ENCODE results near the gene HADHB. TPM values are rescaled to one million over a fixed set of nuclear protein-coding genes. Genes with fewer than 3 reads are reported as not detected.
"Not testable (repeated sequence)": the region's sequence is repeated elsewhere in the genome, so short reads cannot be mapped to it uniquely, and the experiment has no call there.

Gene HADHB
- total RNA-seq, 1 donor from 2014 or later: 1,664 TPM

DNA sequence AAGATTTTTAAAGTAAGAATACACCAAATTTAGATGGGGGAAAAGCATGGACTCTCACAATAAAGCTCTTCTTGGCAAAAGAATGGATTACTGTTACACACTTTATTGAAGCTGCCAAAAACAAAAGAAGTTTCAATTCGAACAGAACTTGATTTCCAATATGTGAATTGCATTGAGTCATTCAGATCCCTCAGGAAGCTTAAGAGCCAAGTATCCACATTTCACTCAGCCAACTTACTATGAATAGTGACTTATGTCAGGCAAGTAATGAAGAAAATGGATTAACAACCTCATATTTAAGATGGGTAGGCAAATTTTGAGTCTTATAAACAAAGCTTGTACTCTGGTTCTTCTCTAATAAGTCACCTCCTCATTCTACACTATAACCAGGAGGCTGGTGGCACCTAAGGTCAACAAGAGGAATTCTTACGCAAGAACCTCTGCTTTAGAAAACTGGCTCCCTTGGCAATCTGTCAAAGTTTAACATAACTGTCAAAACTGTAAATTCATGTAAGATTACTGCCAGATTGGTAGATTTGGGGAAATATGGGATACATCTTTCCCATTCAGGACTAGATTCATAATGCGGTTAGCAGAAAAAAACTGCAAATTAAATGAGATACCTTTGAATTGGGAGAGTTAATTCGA lies 6.3 kb upstream of the HADHB start:
- intact Hi-C loops (cut with DNase I): loop anchor here (5.0 kb wide), 2 partner anchors 39 to 89 kb away; no protein-coding TSS in a partner anchor
- DNase-seq (no peak), ATAC-seq (ENCODE audit: poor library complexity) (no peak)

DNA sequence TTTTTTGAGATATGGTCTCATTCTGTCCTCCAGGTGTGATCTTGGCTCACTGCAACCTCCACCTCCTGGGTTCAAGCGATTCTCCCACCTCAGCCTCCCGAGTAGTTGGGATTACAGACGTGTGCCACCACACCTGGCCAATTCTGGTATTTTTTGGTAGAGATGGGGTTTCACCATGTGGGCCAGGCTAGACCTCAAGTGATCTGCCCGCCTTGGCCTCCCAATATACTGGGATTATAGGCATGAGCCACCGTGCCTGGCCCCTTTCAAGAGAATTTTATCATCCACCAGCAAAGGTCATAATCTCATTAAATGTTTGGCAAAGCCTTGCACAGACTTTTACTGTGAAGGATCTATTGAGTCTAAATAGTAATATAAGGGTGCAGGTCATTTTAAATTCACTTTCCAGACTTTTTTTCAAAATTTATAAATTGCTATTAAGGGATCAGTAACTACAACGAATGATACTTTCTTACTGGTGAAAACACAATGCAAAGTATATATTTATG lies 2.8 kb upstream of the HADHB start:
- ATAC-seq (ENCODE audit: poor library complexity): no peak
- DNase-seq: no peak
- intact Hi-C loops (cut with DNase I): no loop called here

DNA sequence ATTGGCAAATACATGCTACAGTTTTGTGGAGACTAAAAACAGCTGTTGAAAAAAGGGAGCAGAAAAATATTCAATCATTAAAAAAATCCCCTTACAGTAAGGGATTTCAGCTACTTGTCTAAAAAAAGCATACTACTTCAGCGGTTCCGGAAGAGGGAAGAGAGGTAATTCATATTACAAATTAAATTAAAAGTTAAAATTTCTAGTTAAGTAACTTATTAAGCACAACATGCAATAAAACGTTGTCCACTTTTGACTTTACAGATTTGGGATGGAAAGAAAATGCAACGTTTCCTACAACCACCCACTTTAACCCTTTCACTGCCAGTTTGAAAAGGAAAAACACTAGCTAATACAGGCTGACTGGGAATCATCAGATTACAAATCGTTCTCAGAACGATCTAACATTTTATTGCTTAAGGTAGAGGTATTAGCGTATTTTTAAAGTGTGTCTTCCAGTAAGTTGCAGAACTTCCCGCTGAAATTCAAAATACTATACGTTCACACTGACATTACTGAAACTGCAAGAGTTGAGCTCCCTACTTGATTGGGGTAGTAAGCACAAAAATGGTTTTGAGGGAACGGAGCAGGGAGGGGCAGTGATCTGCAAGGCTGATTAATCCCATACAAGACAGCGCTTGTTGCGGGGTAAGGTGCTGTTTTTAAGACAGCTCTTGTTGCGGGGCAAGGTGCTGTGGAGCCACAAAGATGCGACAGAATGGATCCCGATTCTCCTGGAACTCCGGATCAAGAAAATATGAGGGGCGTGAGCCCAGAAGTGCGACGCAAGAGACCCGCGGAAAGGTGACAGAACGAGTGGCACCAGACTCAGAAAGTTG lies 1.1 kb upstream of the HADHB start:
- intact Hi-C loops (cut with DNase I): no loop called here

DNA sequence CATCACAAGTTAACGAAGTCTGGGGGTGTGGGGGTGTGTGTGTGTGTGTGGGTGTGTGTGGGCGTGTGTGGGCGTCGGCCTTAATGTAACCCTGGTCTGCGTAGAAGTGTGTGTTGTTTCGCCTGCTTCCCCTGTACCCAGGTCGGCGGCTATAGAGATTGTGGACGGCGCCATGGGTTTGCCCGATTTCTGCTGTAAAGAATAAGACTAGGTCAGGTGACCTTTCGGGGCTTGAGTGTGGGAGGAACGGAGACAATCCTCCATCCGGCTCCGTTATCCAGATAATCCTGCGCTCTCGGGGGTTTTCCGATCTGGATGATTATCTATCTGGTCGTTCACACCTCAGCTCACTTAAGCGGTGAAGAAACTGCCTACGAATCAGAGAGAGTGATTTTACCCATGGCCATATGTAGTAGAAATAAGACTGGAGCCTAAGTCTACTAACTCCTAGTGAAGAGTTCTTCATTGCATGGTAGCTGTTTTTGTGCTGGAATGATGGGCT lies 543 bp downstream of the HADHB start:
- peak; percentile 14 for ATAC-seq (ENCODE audit: poor library complexity)
- peak; percentile 55 for DNase-seq
- intact Hi-C loops (cut with DNase I): no loop called here

More for the DNA sequence above, 1.1 kb upstream of the HADHB start:
- DNase-seq (no peak), ATAC-seq (ENCODE audit: poor library complexity) (no peak)

DNA sequence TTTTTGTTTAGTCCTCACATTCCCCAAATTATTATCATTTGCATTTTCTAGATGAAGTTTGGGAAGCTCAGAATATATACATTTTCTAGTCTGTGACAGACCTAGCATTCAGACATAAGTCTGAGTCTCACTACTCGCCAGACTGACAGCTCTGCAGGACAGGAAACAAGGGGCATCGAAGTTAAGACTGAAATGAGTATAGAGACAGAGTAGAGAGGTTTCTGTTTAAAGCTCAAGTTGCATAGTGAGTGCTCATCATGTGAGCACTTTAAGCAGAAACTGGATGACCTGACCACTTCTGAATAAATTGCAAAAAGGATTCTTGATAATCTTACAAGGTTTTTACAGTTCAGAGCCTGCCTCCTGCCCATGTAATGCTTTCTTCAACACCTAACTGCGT lies 1.1 kb downstream of the HADHB start:
- DNase-seq: no peak
- intact Hi-C loops (cut with DNase I): no loop called here
- ATAC-seq (ENCODE audit: poor library complexity): no peak

DNA sequence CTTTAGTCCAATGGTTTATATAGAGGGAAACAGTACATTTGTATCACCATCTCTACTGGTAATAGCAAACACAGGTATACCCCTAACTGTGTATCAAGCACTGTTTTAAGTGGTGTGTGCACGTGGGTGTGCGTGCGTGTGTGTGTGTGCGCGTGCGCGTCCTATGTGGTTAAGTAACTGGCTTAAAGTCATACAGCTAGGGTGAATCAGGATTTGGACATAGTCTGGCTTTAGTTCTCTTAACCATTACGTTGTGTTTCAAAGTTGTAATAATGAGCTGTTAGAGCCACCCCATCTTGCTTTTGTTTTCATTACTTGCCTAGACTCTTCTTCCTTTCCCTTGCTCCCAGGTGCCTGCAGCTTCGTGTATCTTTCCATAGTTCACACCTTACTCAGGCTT lies 2.1 kb downstream of the HADHB start:
- intact Hi-C loops (cut with DNase I): no loop called here
- peak; percentile 19 for ATAC-seq (ENCODE audit: poor library complexity)
- peak; percentile 55 for DNase-seq

DNA sequence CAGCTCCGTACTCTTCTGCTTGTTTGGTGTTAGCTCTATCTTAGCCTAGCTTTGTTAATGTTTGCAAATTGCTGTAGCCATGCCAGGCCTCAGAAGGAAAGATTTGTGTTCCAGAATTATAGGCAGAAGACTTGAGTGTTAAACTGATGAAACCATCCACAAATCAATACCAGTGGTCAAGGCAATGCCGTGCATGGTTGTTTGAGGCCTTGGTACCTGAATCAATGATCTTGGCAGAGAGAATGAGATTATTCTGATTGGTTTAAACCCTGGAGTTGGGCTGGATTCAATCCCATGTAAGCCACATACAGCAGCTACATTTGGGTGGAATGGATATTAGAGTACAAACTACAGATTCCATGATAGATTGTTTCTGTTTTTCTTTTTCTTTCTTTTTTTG lies 4.9 kb downstream of the HADHB start:
- no peak for DNase-seq
- no peak for ATAC-seq (ENCODE audit: poor library complexity)
- intact Hi-C loops (cut with DNase I): no loop called here

DNA sequence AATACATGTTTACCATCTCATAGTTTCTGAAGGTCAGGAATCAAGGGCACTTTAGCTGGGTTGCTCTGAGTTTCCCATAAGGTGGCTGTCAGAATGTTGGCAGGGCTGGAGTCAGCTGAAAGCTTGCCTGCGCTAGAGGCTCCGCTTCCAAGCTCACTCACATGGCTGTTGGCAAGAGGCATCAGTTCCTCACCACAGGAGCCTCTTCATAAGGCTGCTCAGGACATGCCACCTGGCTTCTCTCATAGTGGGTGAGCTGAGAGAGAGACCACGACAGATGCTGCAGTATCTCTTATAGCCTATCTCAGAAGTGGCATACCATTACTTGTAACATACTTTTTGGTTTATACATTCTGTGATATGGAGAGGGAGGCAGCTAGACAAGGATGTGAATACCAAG lies 7.2 kb downstream of the HADHB start:
- peak; percentile 76 for DNase-seq
- intact Hi-C loops (cut with DNase I): no loop called here
- peak; percentile 86 for ATAC-seq (ENCODE audit: poor library complexity)

DNA sequence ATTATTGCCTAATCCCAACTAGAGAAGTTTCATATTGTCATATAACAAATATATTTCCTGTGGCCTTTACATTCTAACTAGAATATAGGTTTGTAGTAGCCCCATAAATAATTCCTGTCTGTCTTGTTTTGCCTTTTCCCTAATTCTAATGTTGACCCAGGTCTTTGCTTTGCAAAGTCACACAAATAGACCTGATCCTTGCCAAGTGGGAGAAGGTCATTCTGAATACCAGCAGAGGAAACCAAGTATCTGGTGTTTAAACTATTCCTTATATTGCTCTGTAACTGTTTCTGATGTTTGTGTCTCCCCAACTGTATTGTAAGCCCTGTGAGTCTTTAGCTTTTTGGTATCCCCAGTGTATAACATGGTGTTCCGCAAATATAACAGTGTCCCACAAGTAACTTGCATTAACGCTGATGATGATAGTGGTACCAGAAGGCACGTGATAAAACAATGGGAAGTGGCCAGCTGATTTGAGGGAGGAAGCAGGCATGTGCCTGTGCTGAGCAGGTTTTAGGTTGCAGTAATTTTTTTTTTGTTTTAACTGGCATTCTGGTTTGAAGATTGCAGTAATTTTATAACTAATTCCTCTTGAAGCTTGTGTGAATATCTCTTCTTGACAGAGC lies 11.1 kb downstream of the HADHB start:
- DNase-seq (no peak), ATAC-seq (ENCODE audit: poor library complexity) (peak; percentile 74)
- intact Hi-C loops (cut with DNase I): no loop called here

DNA sequence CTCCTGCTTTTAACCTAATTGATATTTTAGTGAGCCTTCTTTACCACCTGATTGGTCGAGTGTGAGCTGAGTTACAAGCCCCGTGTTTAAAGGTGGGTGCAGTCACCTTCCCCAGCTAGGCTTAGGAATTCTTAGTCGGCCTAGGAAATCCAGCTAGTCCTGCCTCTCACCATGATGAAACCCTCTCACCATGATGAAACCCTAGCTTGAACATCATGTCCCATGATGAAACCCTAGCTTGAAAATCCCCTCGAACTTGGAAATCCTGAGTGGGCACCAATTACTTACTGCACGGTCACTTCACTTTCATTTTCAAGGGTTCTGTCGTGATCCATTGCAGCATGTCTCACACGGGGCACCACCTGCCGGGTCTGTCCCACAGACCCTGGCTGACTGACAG lies 14.1 kb downstream of the HADHB start:
- not testable (repeated sequence) for ATAC-seq (ENCODE audit: poor library complexity); DNase-seq

DNA sequence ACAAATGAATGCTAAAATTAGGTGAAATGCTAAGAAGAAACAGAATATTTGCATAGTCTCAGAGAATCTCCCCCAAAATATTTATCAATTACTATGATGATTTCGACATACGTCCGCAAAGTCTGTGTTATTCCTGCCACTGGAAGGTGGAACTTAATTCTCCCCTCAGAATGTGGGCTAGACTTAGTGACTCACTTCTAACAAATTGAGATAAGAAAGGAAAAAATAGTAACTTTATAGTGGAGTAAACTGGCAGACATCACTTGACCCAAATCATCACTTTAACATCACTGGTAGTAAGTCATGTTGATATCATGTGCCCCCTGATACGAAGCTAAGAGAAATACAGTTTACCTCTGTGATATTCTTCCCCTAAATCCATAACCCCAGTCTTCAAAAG lies 23.5 kb downstream of the HADHB start:
- DNase-seq (no peak), ATAC-seq (ENCODE audit: poor library complexity) (peak; percentile 69)
- intact Hi-C loops (cut with DNase I): no loop called here

More for the DNA sequence above, 14.1 kb downstream of the HADHB start:
- intact Hi-C loops (cut with DNase I): not testable (repeated sequence)

DNA sequence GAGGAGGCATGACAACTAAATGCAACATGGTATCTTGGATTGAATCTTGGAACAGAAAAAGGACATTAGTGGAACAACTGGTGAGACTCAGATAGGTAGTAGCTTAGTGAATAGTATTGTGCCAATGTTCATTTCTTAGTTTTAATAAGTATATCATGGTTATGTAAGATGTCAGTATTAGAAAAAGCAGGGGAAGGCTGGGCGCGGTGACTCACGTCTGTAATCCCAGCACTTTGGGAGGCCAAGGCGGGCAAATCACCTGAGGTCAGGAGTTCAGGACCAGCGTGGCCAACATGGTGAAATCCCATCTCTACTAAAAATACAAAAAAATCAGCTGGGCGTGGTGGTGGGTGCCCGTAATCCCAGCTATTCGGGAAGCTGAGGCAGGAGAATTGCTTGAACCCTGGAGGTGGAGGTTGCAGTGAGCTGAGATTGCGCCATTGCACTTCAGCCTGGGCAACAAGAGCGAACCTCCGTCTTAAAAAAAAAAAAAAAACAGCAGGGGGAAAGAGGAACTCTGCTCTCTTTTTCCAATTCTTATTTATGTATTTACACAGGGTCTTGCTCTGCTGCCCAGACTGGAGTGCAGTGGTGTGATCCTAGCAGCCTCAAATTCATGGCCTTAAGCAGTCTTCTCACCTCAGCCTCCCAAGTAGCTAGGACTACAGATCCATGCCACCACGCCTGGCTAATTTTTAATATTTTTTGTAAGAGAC lies 24.1 kb downstream of the HADHB start:
- ATAC-seq (ENCODE audit: poor library complexity); DNase-seq; intact Hi-C loops (cut with DNase I): not testable (repeated sequence)

DNA sequence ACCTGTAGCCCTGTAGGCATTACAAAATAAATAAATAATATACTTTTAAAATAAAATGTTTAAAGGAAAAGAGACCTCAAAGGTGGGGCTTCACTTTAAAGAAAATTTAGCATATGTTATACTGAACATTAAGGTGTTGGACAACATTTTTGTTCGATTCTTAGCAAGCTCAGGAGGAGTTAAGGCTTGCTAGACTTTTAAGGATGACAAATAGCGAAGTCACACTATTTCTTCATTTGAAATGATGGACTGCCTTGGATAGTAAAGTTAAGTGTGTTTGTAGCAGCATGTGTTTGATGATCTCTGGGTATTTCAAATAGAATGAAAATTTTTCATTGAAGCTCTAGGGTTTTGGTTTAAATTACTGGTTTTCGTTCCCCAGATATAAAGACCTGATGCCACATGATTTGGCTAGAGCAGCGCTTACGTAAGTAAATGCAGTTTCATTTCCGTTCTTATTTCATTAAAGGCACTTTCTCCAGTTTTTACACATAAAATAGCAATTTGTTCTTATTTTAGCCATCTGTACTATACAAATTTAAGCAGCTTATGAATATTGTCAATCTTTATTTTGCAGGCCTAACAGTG lies 24.9 kb downstream of the HADHB start:
- no peak for DNase-seq
- intact Hi-C loops (cut with DNase I): no loop called here
- ATAC-seq (ENCODE audit: poor library complexity): no peak

DNA sequence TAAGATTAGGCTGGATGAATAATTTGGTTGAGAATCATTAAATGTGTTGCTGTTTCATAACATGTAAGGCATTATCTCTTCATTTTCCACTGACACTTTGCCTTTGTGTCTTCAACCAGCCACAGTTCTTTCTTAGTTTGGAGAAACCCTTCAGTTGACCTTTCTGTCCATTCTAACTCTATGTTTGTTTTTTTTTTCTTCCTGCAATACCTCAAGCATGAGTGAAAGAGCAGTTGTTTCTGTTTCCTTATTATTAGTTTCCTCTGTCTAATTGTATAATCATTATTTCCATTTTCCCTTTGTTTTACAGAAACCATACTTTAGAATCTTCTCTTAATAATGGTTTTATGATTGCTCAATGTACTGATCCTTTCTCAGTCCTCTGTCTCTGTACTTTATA lies 25.6 kb downstream of the HADHB start:
- no peak for ATAC-seq (ENCODE audit: poor library complexity)
- intact Hi-C loops (cut with DNase I): no loop called here
- DNase-seq: no peak

DNA sequence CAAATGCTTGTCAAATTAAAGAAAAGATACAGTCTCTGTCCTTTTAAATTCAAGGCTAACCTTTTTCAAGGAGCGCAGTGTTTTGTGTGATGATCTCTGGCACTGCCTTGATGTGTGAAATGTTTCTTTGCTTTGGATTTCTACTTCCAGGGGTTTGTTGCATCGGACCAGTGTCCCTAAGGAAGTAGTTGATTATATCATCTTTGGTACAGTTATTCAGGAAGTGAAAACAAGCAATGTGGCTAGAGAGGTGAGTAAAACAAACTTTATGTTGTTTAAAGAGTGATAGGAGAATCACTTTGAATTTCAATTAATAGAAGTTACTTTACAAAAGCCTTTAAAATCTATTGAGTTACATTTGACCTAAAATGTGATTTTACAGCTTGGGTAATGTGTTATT lies 28.8 kb downstream of the HADHB start:
- DNase-seq (no peak), ATAC-seq (ENCODE audit: poor library complexity) (no peak)
- intact Hi-C loops (cut with DNase I): no loop called here

DNA sequence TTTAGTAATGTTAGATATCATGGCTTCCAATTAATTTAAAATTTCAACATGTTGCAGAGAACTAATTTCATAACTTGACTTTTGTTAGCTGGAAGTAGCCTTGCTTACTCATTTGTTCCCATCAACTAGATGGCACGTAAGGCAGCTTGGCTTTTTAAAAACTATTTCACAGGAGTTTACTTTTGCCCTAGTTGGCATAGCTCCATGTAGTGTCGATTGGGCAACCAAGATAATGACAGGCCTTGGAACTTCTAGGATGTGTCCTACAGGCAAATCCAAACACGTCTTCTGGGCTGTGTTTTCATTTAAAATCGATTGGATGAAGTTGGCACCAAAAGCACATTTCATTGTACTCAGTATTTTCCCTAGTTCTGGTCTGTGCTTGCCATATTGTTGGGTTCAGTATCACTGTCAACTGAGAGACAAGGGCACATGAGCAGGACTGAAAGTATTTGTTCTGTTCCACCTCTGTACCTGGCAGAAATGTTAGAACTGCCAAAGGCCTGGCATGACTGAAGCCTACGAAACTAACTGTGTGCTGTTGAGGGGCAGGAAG lies 29.4 kb downstream of the HADHB start:
- intact Hi-C loops (cut with DNase I): no loop called here
- no peak for DNase-seq
- peak; percentile 90 for ATAC-seq (ENCODE audit: poor library complexity)

DNA sequence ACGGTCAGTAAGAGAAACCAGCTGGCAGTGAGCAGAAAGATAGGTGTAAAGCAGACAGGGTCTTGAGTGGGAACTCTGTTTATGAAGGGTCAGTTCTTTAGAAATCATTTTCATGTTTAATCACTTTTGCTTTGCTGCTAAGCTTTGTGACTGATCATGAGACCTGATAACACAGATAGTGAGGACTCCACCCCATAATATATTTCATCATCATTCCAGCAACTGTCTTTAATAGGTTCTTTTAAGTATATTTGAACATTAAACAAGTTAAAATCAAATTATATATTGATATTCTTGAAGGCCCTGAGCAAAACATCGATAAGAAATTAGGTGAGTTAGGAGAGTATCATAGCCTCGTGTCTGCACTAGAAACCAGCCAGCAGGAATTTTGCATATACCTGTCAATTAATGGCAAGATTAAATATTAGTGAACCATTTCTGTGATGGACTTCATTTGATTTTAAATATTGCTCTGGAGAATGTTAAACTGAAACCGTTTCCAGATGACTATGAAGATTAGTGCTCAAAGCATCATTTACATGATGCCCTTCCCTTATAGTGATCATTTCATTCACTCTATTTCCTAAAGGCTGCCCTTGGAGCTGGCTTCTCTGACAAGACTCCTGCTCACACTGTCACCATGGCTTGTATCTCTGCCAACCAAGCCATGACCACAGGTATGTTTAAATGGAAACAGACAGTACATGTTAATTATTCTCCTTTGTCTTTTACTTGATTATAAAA lies 31.9 kb downstream of the HADHB start:
- intact Hi-C loops (cut with DNase I): loop anchor here (5.0 kb wide), 1 partner anchor 39 kb away; no protein-coding TSS in a partner anchor
- no peak for DNase-seq
- no peak for ATAC-seq (ENCODE audit: poor library complexity)

Data from Right ventricle myocardium superior (tissue), 1 donor.